ENCODE results near the gene LYSMD2. TPM values are rescaled to one million over a fixed set of nuclear protein-coding genes. Genes with fewer than 3 reads are reported as not detected.

The LYSMD2 gene
- total RNA-seq, 4 donors from 2014 or later, result 5.5 to 11.1 (median 9.5) TPM

- TF ChIP-seq, protein P1, sequence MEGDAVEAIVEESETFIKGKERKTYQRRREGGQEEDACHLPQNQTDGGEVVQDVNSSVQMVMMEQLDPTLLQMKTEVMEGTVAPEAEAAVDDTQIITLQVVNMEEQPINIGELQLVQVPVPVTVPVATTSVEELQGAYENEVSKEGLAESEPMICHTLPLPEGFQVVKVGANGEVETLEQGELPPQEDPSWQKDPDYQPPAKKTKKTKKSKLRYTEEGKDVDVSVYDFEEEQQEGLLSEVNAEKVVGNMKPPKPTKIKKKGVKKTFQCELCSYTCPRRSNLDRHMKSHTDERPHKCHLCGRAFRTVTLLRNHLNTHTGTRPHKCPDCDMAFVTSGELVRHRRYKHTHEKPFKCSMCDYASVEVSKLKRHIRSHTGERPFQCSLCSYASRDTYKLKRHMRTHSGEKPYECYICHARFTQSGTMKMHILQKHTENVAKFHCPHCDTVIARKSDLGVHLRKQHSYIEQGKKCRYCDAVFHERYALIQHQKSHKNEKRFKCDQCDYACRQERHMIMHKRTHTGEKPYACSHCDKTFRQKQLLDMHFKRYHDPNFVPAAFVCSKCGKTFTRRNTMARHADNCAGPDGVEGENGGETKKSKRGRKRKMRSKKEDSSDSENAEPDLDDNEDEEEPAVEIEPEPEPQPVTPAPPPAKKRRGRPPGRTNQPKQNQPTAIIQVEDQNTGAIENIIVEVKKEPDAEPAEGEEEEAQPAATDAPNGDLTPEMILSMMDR (IDR thresholded peaks at IDR 0.05; ENCODE audit: low read depth), result no peak
Observed at GRCh38 chr15:51760805-51761204, 23.4 kb upstream of the LYSMD2 start.

DNA sequence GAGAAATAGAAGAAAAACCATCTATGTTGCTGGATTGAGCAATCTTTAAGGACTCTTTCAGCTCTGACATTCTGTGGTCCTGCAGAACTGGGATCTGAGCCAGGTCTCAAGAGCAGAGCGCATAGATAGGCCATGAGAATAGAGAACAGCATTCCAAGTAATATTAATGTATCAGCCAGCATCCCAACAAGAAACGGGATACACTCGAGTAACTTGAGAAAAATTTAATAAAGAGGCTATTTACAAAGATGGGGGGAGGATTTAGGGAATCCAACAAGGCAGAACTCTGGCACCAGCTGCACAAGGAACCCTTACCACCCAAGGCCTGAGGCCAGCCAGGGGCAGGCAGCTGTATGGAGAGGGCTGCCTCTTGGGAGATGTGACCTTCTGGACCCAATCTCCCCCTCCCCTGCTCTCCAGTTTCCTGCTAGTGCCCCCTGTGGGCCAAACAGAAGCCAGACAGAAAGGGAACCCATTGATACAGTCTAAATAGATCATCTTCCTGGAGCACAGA is 22.2 kb upstream of the LYSMD2 start:
- TF ChIP-seq, protein P1 (IDR thresholded peaks at IDR 0.05; ENCODE audit: low read depth), result no peak

GRCh38 chr15:51758645-51759044 is 21.2 kb upstream of the LYSMD2 start:
- TF ChIP-seq, protein P1 (IDR thresholded peaks at IDR 0.05; ENCODE audit: low read depth), result no peak

DNA sequence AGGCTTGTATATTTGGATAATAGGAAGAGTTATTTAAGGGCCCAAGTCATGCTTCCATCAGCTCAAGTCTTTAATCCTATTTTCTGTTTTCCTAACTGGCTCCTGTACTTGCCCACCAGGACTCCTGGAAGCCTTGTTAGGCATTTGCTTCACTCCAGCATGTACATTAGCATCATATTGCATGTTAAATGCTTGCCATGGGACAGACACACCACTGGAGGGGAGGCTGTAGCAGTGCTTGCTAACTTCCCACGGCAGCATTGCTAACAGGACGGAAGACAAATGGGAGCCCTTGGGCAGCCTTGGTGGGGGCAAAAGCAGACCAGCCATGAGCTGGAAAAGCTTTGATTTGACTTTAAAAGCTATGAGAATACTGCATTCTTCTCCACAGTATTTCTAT is 20.0 kb upstream of the LYSMD2 start:
- TF ChIP-seq, protein P1 (IDR thresholded peaks at IDR 0.05; ENCODE audit: low read depth), result no peak

GRCh38 chr15:51756482-51756881 is 19.0 kb upstream of the LYSMD2 start:
- TF ChIP-seq, protein P1 (IDR thresholded peaks at IDR 0.05; ENCODE audit: low read depth), result no peak

DNA sequence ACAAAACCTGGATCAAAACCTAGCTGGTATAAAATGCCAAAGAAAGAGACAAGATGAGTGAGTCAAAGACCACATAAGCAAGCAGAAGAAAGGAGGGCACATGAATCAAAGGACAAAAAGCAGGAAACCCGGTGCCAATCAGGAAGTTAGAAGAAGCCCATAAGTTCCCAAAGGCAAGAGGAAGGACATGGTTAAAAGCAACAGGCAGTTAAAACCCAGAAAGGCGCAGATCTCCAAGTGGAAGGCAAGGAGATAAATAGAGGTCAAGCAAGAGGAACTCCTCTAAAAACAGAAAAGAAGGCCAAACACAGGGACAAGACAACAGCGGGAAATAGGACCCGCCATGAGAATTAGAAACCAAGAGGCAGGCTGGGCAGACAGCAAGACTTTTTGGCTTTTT is 18.3 kb upstream of the LYSMD2 start:
- TF ChIP-seq, protein P1 (IDR thresholded peaks at IDR 0.05; ENCODE audit: low read depth), result no peak

DNA sequence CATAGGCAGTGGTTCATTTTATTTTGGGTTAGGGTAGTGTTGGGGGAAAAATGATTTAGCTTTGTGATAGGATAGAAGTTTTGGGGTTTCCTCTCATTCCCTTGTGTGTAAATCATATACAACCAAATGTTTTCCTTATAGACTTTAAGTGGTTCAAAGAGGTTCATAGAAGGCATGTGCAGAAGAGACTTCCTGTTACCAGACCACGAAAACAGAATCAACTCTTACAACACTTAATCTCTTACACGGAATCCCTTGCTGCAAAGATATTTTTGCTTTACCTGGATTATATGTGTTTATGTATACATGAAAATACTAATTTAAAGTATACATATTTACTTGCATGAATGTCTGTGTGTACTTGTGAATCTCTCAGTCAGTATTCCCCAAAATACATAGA is 16.8 kb upstream of the LYSMD2 start:
- TF ChIP-seq, protein P1 (IDR thresholded peaks at IDR 0.05; ENCODE audit: low read depth), result no peak

Data from subcutaneous adipose tissue (tissue), 4 donors.